ENCODE data around the gene TLR3. TPM values are rescaled to one million over a fixed set of nuclear protein-coding genes. Genes with fewer than 3 reads are reported as not detected.

Gene TLR3
- total RNA-seq, 1 experiment from 2014 or later: 2.5 TPM

GRCh38 chr4:186029571-186030398 is 39.2 kb upstream of the TLR3 start:
- DNase-seq (ENCODE audit: low spot score): peak; percentile 26
- POLR2A ChIA-PET (ENCODE audit: low non-redundant PET): no interaction called here
- Histone ChIP-seq H3K4me3 (ENCODE audit: low read depth, low read length, poor library complexity, severe bottlenecking) (peak overlapping the region; percentile 6), H3K4me1 (ENCODE audit: insufficient read depth, low read length, poor library complexity, severe bottlenecking) (peaks cover 11% of the 10 kb centered on the region), H3K27ac (ENCODE audit: low read depth, low read length, poor library complexity, severe bottlenecking) (peak overlapping the region; percentile 1), H3K27me3 (replicated peaks; ENCODE audit: insufficient read depth, low read depth, low read length, poor library complexity) (no peaks in the 10 kb centered on the region), H3K36me3 (ENCODE audit: insufficient read depth, low read length, poor library complexity, severe bottlenecking) (no peaks in the 10 kb centered on the region), H3K9me3 (ENCODE audit: low read depth, low read length, poor library complexity, severe bottlenecking) (no peaks in the 10 kb centered on the region)
- CTCF ChIA-PET: no interaction called here
- intact Hi-C loops (cut with micrococcal nuclease; ENCODE audit: unreplicated experiment): loop anchor here (10.0 kb wide), 2 partner anchors 555 to 1015 kb away; partner anchors contain the start of genes CCDC110 and HELT
- TF ChIP-seq EZH2 (IDR thresholded peaks at IDR 0.05; ENCODE audit: borderline replicate concordance, low read depth, low read length, poor library complexity, severe bottlenecking): no peak
- TF ChIP-seq CTCF (conservative IDR thresholded peaks at IDR 0.05; ENCODE audit: low read depth, low read length): no peak
- no TSS peak for BruUV-seq (replicated peaks)

GRCh38 chr4:186030399-186030775 is 38.6 kb upstream of the TLR3 start:
- BruUV-seq (replicated peaks): no TSS peak

GRCh38 chr4:186030795-186031194 is 38.2 kb upstream of the TLR3 start:
- POLR2A ChIA-PET (ENCODE audit: low non-redundant PET): no interaction called here

More at GRCh38 chr4:186030399-186030775, 38.6 kb upstream of the TLR3 start:
- ChIA-PET CTCF (no interaction called here), POLR2A (ENCODE audit: low non-redundant PET) (no interaction called here)
- Histone ChIP-seq H3K36me3 (ENCODE audit: insufficient read depth, low read length, poor library complexity, severe bottlenecking) (no peaks in the 10 kb centered on the region), H3K27ac (ENCODE audit: low read depth, low read length, poor library complexity, severe bottlenecking) (no peak overlapping the region), H3K4me3 (ENCODE audit: low read depth, low read length, poor library complexity, severe bottlenecking) (peak overlapping the region; percentile 6), H3K9me3 (ENCODE audit: low read depth, low read length, poor library complexity, severe bottlenecking) (no peaks in the 10 kb centered on the region), H3K27me3 (replicated peaks; ENCODE audit: insufficient read depth, low read depth, low read length, poor library complexity) (no peaks in the 10 kb centered on the region), H3K4me1 (ENCODE audit: insufficient read depth, low read length, poor library complexity, severe bottlenecking) (peaks cover 11% of the 10 kb centered on the region)
- TF ChIP-seq CTCF (conservative IDR thresholded peaks at IDR 0.05; ENCODE audit: low read depth, low read length): no peak
- no peak for TF ChIP-seq EZH2 (IDR thresholded peaks at IDR 0.05; ENCODE audit: borderline replicate concordance, low read depth, low read length, poor library complexity, severe bottlenecking)
- intact Hi-C loops (cut with micrococcal nuclease; ENCODE audit: unreplicated experiment): loop anchor here (10.0 kb wide), 1 partner anchor 1016 kb away; the partner anchor contains the start of gene HELT
- no peak for DNase-seq (ENCODE audit: low spot score)

More at GRCh38 chr4:186030795-186031194, 38.2 kb upstream of the TLR3 start:
- no peak overlapping the region for H3K4me3 ChIP-seq (ENCODE audit: low read depth, low read length, poor library complexity, severe bottlenecking)
- intact Hi-C loops (cut with micrococcal nuclease; ENCODE audit: unreplicated experiment): loop anchor here (10.0 kb wide), 1 partner anchor 1016 kb away; the partner anchor contains the start of gene HELT
- no peaks in the 10 kb centered on the region for H3K36me3 ChIP-seq (ENCODE audit: insufficient read depth, low read length, poor library complexity, severe bottlenecking)
- no peak overlapping the region for H3K27ac ChIP-seq (ENCODE audit: low read depth, low read length, poor library complexity, severe bottlenecking)
- no peaks in the 10 kb centered on the region for H3K9me3 ChIP-seq (ENCODE audit: low read depth, low read length, poor library complexity, severe bottlenecking)
- no peaks in the 10 kb centered on the region for H3K27me3 ChIP-seq (replicated peaks; ENCODE audit: insufficient read depth, low read depth, low read length, poor library complexity)
- TF ChIP-seq EZH2 (IDR thresholded peaks at IDR 0.05; ENCODE audit: borderline replicate concordance, low read depth, low read length, poor library complexity, severe bottlenecking) (no peak), CTCF (conservative IDR thresholded peaks at IDR 0.05; ENCODE audit: low read depth, low read length) (no peak)
- peaks cover 11% of the 10 kb centered on the region for H3K4me1 ChIP-seq (ENCODE audit: insufficient read depth, low read length, poor library complexity, severe bottlenecking)
- DNase-seq (ENCODE audit: low spot score): no peak
- no TSS peak for BruUV-seq (replicated peaks)
- CTCF ChIA-PET: no interaction called here

Data from A673 (cell line).